Smooth muscle cell (in vitro differentiated cells): ENCODE data around the gene CDK18. TPM values are rescaled to one million over a fixed set of nuclear protein-coding genes. Genes with fewer than 3 reads are reported as not detected.

Source experiments
- DNase-seq: peaks from one replicate; lab custom pipeline; 2025; ENCODE audit not compliant: unreplicated experiment; lab: John Stamatoyannopoulos, UW
- H2AFZ ChIP-seq: fragments of 200-600 bp; sonication (generic); 2 replicates; pipeline ENCODE4 v1.6.0; 2016; ENCODE audit warnings: antibody characterized with exemption, low read depth, mild to moderate bottlenecking
- H3F3A ChIP-seq: fragments of 200-600 bp; sonication (generic); 2 replicates; pipeline ENCODE4 v1.6.0; 2017; ENCODE audit warnings: antibody characterized with exemption, low read depth
- H3K27ac ChIP-seq: fragments of 200-600 bp; sonication (generic); 2 replicates; pipeline ENCODE4 v1.5.1; 2016; ENCODE audit warnings: low read depth, mild to moderate bottlenecking
- H3K27me3 ChIP-seq: fragments of 200-600 bp; sonication (generic); 2 replicates; pipeline ENCODE4 v1.6.1; 2016; ENCODE audit warnings: low read depth, mild to moderate bottlenecking
- H3K36me3 ChIP-seq: fragments of 200-600 bp; sonication (generic); 2 replicates; pipeline ENCODE4 v1.5.1; 2016; ENCODE audit warnings: low read depth
- H3K4me1 ChIP-seq: fragments of 200-600 bp; sonication (generic); 2 replicates; pipeline ENCODE4 v1.5.1; 2016; ENCODE audit warnings: low read depth
- H3K4me2 ChIP-seq: fragments of 200-600 bp; sonication (generic); 2 replicates; pipeline ENCODE4 v1.6.0; 2016; ENCODE audit warnings: mild to moderate bottlenecking
- H3K4me3 ChIP-seq: fragments of 200-600 bp; sonication (generic); 2 replicates; pipeline ENCODE4 v1.5.1; 2016; ENCODE audit warnings: mild to moderate bottlenecking
- H3K79me2 ChIP-seq: fragments of 200-600 bp; sonication (generic); 2 replicates; pipeline ENCODE4 v1.6.0; 2016; ENCODE audit warnings: low read depth, mild to moderate bottlenecking
- H3K9ac ChIP-seq: fragments of 200-600 bp; sonication (generic); 2 replicates; pipeline ENCODE4 v1.6.0; 2016; ENCODE audit warnings: low read depth
- H3K9me3 ChIP-seq: fragments of 200-600 bp; sonication (generic); replicated peaks from 2 replicates; pipeline ENCODE4 v1.5.1; 2016; ENCODE audit warnings: low read depth
- H4K20me1 ChIP-seq: fragments of 200-600 bp; sonication (generic); 2 replicates; pipeline ENCODE4 v1.6.0; 2016; ENCODE audit warnings: low read depth
- WGBS: methylation state at CpG from one replicate; pipeline ENCODE4 v1.1.7; 2016; ENCODE audit warnings: low lambda C conversion rate; 5-methylcytosine and 5-hydroxymethylcytosine counted together
- polyA plus RNA-seq: library from polyadenylated mRNA; unstranded; fragments of >200 nt; fragmentation: Nextera tagmentation; extraction: Ambion mirVana; gene quantifications from 2 replicates; pipeline ENCODE4 v1.2.1, GENCODE V29; 2016
- total RNA-seq: library from RNA; depleted of rRNA; stranded (reverse); fragments of >200 nt; gene quantifications from 2 replicates; pipeline ENCODE4 v1.2.3, GENCODE V29; 2014
- TF ChIP-seq, protein P1 (sequence below): fragments of 200-600 bp; sonication (generic); IDR thresholded peaks from 2 replicates; pipeline ENCODE4 v1.5.1; 2017; ENCODE audit warnings: borderline replicate concordance, mild to moderate bottlenecking, antibody characterized with exemption; ENCODE audit not compliant: insufficient read depth, poor library complexity, severe bottlenecking

Gene CDK18
- total and polyA plus RNA-seq, 2 experiments from 2014 or later: 6.1 TPM

GRCh38 chr1:205484985-205485967 lies 19.2 kb upstream of the CDK18 start:
- no peak overlapping the region for H2AFZ ChIP-seq

GRCh38 chr1:205486258-205486657 lies 18.2 kb upstream of the CDK18 start:
- H3K9me3 ChIP-seq: no peaks in the 10 kb centered on the region
- H3K4me2 ChIP-seq: no peak overlapping the region
- H4K20me1 ChIP-seq: no peaks in the 10 kb centered on the region
- H3K4me1 ChIP-seq: peaks cover 7% of the 10 kb centered on the region
- H3F3A ChIP-seq: no peaks in the 10 kb centered on the region
- 91% methylated on average over 6 of the region's 6 CpGs for WGBS
- TF ChIP-seq, protein P1, sequence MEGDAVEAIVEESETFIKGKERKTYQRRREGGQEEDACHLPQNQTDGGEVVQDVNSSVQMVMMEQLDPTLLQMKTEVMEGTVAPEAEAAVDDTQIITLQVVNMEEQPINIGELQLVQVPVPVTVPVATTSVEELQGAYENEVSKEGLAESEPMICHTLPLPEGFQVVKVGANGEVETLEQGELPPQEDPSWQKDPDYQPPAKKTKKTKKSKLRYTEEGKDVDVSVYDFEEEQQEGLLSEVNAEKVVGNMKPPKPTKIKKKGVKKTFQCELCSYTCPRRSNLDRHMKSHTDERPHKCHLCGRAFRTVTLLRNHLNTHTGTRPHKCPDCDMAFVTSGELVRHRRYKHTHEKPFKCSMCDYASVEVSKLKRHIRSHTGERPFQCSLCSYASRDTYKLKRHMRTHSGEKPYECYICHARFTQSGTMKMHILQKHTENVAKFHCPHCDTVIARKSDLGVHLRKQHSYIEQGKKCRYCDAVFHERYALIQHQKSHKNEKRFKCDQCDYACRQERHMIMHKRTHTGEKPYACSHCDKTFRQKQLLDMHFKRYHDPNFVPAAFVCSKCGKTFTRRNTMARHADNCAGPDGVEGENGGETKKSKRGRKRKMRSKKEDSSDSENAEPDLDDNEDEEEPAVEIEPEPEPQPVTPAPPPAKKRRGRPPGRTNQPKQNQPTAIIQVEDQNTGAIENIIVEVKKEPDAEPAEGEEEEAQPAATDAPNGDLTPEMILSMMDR: no peak
- no peak for DNase-seq
- no peak overlapping the region for H3K4me3 ChIP-seq
- no peak overlapping the region for H3K9ac ChIP-seq
- no peak overlapping the region for H2AFZ ChIP-seq
- H3K36me3 ChIP-seq: no peaks in the 10 kb centered on the region
- H3K27me3 ChIP-seq: peaks cover 40% of the 10 kb centered on the region
- no peaks in the 10 kb centered on the region for H3K79me2 ChIP-seq
- no peak overlapping the region for H3K27ac ChIP-seq

More at GRCh38 chr1:205484985-205485967, 19.2 kb upstream of the CDK18 start:
- Histone ChIP-seq H3K9ac (no peak overlapping the region), H3K27me3 (peaks cover 46% of the 10 kb centered on the region), H3K79me2 (no peaks in the 10 kb centered on the region), H3K4me1 (peaks cover 10% of the 10 kb centered on the region), H3K9me3 (no peaks in the 10 kb centered on the region), H3F3A (no peaks in the 10 kb centered on the region), H3K36me3 (no peaks in the 10 kb centered on the region), H3K4me2 (no peak overlapping the region), H3K4me3 (no peak overlapping the region), H3K27ac (no peak overlapping the region), H4K20me1 (no peaks in the 10 kb centered on the region)
- DNase-seq: peak; percentile 12
- 28% methylated on average over 13 of the region's 13 CpGs for WGBS
- TF ChIP-seq, protein P1: peak; percentile 93

- H3K4me2 ChIP-seq: no peak overlapping the region
- H3K9ac ChIP-seq: no peak overlapping the region
- no peaks in the 10 kb centered on the region for H4K20me1 ChIP-seq
- no peak overlapping the region for H3K27ac ChIP-seq
- TF ChIP-seq, protein P1: peak; percentile 77
- no peak overlapping the region for H2AFZ ChIP-seq
- no peak for DNase-seq
- no peak overlapping the region for H3K4me3 ChIP-seq
- WGBS: 39% methylated on average over 9 of the region's 9 CpGs
- H3K27me3 ChIP-seq: peaks cover 20% of the 10 kb centered on the region
- H3F3A ChIP-seq: no peaks in the 10 kb centered on the region
- no peaks in the 10 kb centered on the region for H3K79me2 ChIP-seq
- H3K36me3 ChIP-seq: no peaks in the 10 kb centered on the region
- H3K9me3 ChIP-seq: no peaks in the 10 kb centered on the region
- peaks cover 13% of the 10 kb centered on the region for H3K4me1 ChIP-seq
Observed at GRCh38 chr1:205488074-205488723, 16.3 kb upstream of the CDK18 start.
